Inflammatory macrophage (primary cell): Measurements from ENCODE around the gene RAB28.

Experiments
- DNase-seq, 2 donors: peaks; one replicate each; pipeline ENCODE4 v3.0.0-alpha.2; 2020 to 2022

RAB28 gene

GRCh38 chr4:13368217-13368616, 115.9 kb downstream of the RAB28 start:
- DNase-seq, result no peak

- no peak for DNase-seq
Measured at GRCh38 chr4:13367691-13368090, 116.4 kb downstream of the RAB28 start.

- DNase-seq, result no peak
Measured at GRCh38 chr4:13367244-13367643, 116.9 kb downstream of the RAB28 start.

- no peak for DNase-seq
Measured at GRCh38 chr4:13365195-13365594, 118.9 kb downstream of the RAB28 start.

- no peak for DNase-seq
Measured at GRCh38 chr4:13364653-13365052, 119.5 kb downstream of the RAB28 start.

GRCh38 chr4:13364172-13364571, 120.0 kb downstream of the RAB28 start:
- DNase-seq, result no peak

- no peak for DNase-seq
Measured at GRCh38 chr4:13359809-13360208, 124.3 kb downstream of the RAB28 start.

GRCh38 chr4:13355111-13355880, 128.8 kb downstream of the RAB28 start:
- no peak for DNase-seq

- no peak for DNase-seq
Measured at GRCh38 chr4:13349096-13349495, 135.0 kb downstream of the RAB28 start.

- DNase-seq, result no peak
Measured at GRCh38 chr4:13348216-13348615, 135.9 kb downstream of the RAB28 start.

- no peak for DNase-seq
Measured at GRCh38 chr4:13347517-13348125, 136.5 kb downstream of the RAB28 start.

- no peak for DNase-seq
Measured at GRCh38 chr4:13344216-13344615, 139.9 kb downstream of the RAB28 start.

- DNase-seq, result no peak
Measured at GRCh38 chr4:13340672-13341071, 143.5 kb downstream of the RAB28 start.

GRCh38 chr4:13331827-13332226, 152.3 kb downstream of the RAB28 start:
- no peak for DNase-seq

- no peak for DNase-seq
Measured at GRCh38 chr4:13329963-13330362, 154.2 kb downstream of the RAB28 start.

- DNase-seq, result no peak
Measured at GRCh38 chr4:13329340-13329850, 154.7 kb downstream of the RAB28 start.

GRCh38 chr4:13328591-13328990, 155.5 kb downstream of the RAB28 start:
- DNase-seq, result no peak

- no peak for DNase-seq
Measured at GRCh38 chr4:13327991-13328390, 156.1 kb downstream of the RAB28 start.

- no peak for DNase-seq
Measured at GRCh38 chr4:13325744-13326143, 158.4 kb downstream of the RAB28 start.

GRCh38 chr4:13323921-13324320, 160.2 kb downstream of the RAB28 start:
- no peak for DNase-seq

- no peak for DNase-seq
Measured at GRCh38 chr4:13322681-13323101, 161.4 kb downstream of the RAB28 start.
